Activated CD4-positive, alpha-beta memory T cell treated with anti-CD3 and anti-CD28 coated beads for 36 hours (primary cell): Measurements from ENCODE around the gene WNT4. TPM values are rescaled to one million over a fixed set of nuclear protein-coding genes. Genes with fewer than 3 reads are reported as not detected.

Experiments used
- CTCF ChIA-PET: fragments of 350-600 bp; sonication (Branson Sonifier 250); formaldehyde crosslinking; loops from one replicate; lab custom pipeline; 2021; ENCODE audit warnings: antibody characterized with exemption, inconsistent platforms; lab: Charles Lee
- POLR2A ChIA-PET: fragments of 350-600 bp; sonication (Branson Sonifier 250); formaldehyde crosslinking; loops from one replicate; lab custom pipeline; 2021; ENCODE audit warnings: antibody characterized with exemption; lab: Charles Lee
- DNase-seq: peaks from one replicate; pipeline ENCODE4 v3.0.0-alpha.2; 2020
- H3K27ac Mint-ChIP-seq: one replicate; pipeline ENCODE4 v1.8.0; 2021; ENCODE audit warnings: mixed read lengths
- H3K27me3 Mint-ChIP-seq: one replicate; pipeline ENCODE4 v1.8.0; 2021; ENCODE audit warnings: mixed read lengths
- H3K36me3 Mint-ChIP-seq: one replicate; pipeline ENCODE4 v1.8.0; 2021; ENCODE audit warnings: mixed read lengths
- H3K4me1 Mint-ChIP-seq: one replicate; pipeline ENCODE4 v1.8.0; 2021; ENCODE audit warnings: low read depth, mixed read lengths
- H3K4me3 Mint-ChIP-seq: one replicate; pipeline ENCODE4 v1.8.0; 2021; ENCODE audit warnings: mild to moderate bottlenecking, mixed read lengths
- H3K9me3 Mint-ChIP-seq: one replicate; pipeline ENCODE4 v1.8.0; 2021; ENCODE audit warnings: mixed read lengths
- intact Hi-C: fragments of 100-400 bp; cut with micrococcal nuclease; formaldehyde crosslinking; loops from one replicate; pipeline ENCODE4 v1.15.1; 2023
- total RNA-seq, 2 experiments: library from RNA; stranded (reverse); gene quantifications; one replicate each; pipeline ENCODE4 v1.2.3, GENCODE V29; 2021

Gene WNT4
- total RNA-seq, 2 experiments from 2014 or later = not detected

DNA sequence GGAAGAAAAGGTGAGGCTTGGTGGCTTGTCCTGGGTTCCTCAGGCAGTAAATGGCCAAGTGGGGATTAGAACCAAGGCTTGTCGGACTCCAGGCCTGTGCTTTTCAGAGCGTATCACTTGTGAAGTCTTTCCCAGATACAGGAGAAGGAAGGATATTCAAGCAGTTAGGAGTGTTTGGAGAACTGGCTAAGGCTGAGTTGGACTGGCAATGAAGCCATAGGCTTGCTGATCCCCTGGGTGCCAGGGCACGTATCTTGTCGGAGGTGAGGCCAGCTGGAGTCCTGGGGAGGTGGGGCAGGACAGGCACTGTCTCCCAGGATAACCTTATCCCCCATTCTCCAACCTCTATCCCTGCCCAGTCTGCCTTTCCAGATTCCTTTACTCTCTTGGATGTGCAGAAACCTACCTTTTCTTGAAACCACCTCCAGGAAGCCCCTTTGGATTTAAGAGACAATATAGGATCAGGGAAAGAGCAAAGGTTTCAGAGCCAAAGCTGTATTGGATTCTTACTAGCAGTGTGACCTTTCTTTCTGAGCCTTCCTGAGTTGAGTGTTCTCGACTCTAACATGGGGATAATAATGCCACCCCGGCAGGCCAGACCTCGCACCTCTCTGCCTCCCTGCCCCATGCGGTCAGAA, 18.2 kb downstream of the WNT4 start:
- CTCF ChIA-PET = interaction anchor here (1.4 kb wide), 1 partner anchor 291 kb away, joined by 3 read pairs; no protein-coding TSS in a partner anchor
- peaks cover under 1% of the 10 kb centered on the region for H3K36me3 Mint-ChIP-seq
- no peak overlapping the region for H3K27ac Mint-ChIP-seq
- POLR2A ChIA-PET = no interaction called here
- H3K4me1 Mint-ChIP-seq = no peaks in the 10 kb centered on the region
- no peak overlapping the region for H3K4me3 Mint-ChIP-seq
- no peaks in the 10 kb centered on the region for H3K27me3 Mint-ChIP-seq
- H3K9me3 Mint-ChIP-seq = no peaks in the 10 kb centered on the region
- intact Hi-C loops = no loop called here
- no peak for DNase-seq

- H3K27ac Mint-ChIP-seq = no peak overlapping the region
- ChIA-PET POLR2A (interaction anchor here (0.6 kb wide), 1 partner anchor 103 kb away, joined by 3 read pairs; no protein-coding TSS in a partner anchor), CTCF (interaction anchor here (1.0 to 1.4 kb wide), 2 partner anchors 9 to 292 kb away, joined by 3 read pairs; no protein-coding TSS in a partner anchor)
- H3K9me3 Mint-ChIP-seq = no peaks in the 10 kb centered on the region
- DNase-seq = no peak
- peaks cover 2% of the 10 kb centered on the region for H3K4me1 Mint-ChIP-seq
- H3K36me3 Mint-ChIP-seq = peaks cover 5% of the 10 kb centered on the region
- no peaks in the 10 kb centered on the region for H3K27me3 Mint-ChIP-seq
- no peak overlapping the region for H3K4me3 Mint-ChIP-seq
- intact Hi-C loops = no loop called here
These were observed 18.9 kb downstream of the WNT4 start for GRCh38 chr1:22123901-22124404.

- DNase-seq = no peak
- Mint-ChIP-seq H3K36me3 (peaks cover 5% of the 10 kb centered on the region), H3K4me1 (peaks cover 7% of the 10 kb centered on the region), H3K9me3 (no peaks in the 10 kb centered on the region), H3K27ac (no peak overlapping the region), H3K4me3 (no peak overlapping the region), H3K27me3 (no peaks in the 10 kb centered on the region)
- CTCF ChIA-PET = interaction anchor here (1.0 kb wide), 1 partner anchor 10 kb away, joined by 3 read pairs; no protein-coding TSS in a partner anchor
- intact Hi-C loops = no loop called here
- POLR2A ChIA-PET = no interaction called here
These were observed 19.9 kb downstream of the WNT4 start for GRCh38 chr1:22123071-22123390.

DNA sequence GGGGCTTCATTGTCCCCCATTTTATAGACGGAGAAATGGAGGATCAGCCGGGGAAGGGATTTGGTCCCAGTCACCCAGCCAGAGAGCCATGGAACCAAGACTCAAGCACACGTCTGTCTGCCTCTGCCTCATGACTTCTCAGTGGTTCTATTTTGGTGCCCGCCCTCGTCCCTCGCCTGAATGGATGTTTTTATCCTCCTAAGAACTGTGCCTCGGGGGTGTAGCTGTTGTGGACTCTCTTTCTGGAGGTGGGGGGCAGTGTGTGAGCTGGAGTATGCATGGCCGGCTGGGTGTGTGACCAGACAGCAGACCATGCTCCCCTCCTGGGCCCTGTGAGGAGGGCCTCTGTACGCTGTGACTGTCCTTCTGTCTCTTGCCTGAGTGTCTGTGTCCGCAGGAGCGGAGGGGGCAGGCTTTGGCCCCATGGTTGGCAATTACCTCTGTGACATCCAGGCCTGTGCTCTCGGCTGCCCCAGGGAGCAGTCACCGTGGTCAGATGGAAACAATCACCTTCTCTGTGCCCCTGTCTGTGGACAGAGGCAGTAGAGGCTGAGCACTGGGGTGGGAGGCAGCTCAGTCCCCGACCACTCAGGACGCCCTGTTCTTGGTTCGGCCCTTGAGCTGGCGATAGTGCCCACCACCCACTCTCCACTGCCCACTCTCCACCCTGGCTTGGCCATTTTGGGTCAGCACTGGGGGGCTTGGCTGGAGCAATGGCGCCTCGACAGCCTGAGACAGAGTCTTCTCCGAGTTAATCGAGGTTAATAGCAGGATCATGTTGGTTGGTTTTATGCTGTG, 20.4 kb downstream of the WNT4 start:
- no peak overlapping the region for H3K27ac Mint-ChIP-seq
- ChIA-PET POLR2A (no interaction called here), CTCF (interaction anchor here (1.0 to 1.2 kb wide), 3 partner anchors 9 to 17 kb away, joined by 3 to 4 read pairs (median 3); no protein-coding TSS in a partner anchor)
- H3K36me3 Mint-ChIP-seq = peaks cover 5% of the 10 kb centered on the region
- intact Hi-C loops = no loop called here
- H3K27me3 Mint-ChIP-seq = no peaks in the 10 kb centered on the region
- no peak for DNase-seq
- no peak overlapping the region for H3K4me3 Mint-ChIP-seq
- no peaks in the 10 kb centered on the region for H3K9me3 Mint-ChIP-seq
- H3K4me1 Mint-ChIP-seq = peaks cover 10% of the 10 kb centered on the region

DNA sequence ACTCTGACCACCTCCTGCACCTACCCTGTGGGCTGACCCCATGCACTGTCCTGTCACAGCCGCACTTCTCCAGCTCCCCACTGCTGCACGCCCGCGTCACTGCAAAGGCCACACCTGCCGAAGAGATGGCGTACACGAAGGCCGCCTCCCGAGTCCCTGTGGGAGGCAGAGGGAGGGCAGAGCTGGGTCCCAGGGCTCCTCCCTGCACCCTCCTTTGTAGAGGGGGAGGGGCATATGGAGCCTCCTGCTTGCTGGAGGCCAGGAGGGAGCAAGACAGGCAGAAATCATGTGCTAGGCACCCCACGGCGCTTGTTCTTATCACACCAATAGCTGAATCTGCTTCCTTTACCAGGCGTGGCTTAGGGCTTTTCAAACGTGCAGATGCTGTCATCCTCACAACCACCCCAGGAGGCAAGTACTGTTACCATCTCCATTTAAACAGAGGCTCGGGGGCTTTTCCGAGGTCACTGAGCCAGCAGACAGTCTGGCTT, 21.4 kb downstream of the WNT4 start:
- Mint-ChIP-seq H3K4me1 (peaks cover 13% of the 10 kb centered on the region), H3K27me3 (no peaks in the 10 kb centered on the region), H3K27ac (no peak overlapping the region), H3K4me3 (no peak overlapping the region), H3K9me3 (no peaks in the 10 kb centered on the region), H3K36me3 (peaks cover 5% of the 10 kb centered on the region)
- DNase-seq = no peak
- POLR2A ChIA-PET = no interaction called here
- CTCF ChIA-PET = interaction anchor here (1.0 to 1.2 kb wide), 2 partner anchors 10 to 16 kb away, joined by 3 to 4 read pairs; no protein-coding TSS in a partner anchor
- intact Hi-C loops = no loop called here

GRCh38 chr1:22120469-22120790, 22.5 kb downstream of the WNT4 start:
- intact Hi-C loops = no loop called here
- POLR2A ChIA-PET = no interaction called here
- CTCF ChIA-PET = no interaction called here
- no peak overlapping the region for H3K4me3 Mint-ChIP-seq
- H3K9me3 Mint-ChIP-seq = no peaks in the 10 kb centered on the region
- H3K4me1 Mint-ChIP-seq = peaks cover 13% of the 10 kb centered on the region
- no peak for DNase-seq
- H3K27ac Mint-ChIP-seq = no peak overlapping the region
- H3K27me3 Mint-ChIP-seq = no peaks in the 10 kb centered on the region
- H3K36me3 Mint-ChIP-seq = peaks cover 5% of the 10 kb centered on the region

- DNase-seq = no peak
- intact Hi-C loops = no loop called here
- peaks cover 5% of the 10 kb centered on the region for H3K36me3 Mint-ChIP-seq
- no peaks in the 10 kb centered on the region for H3K27me3 Mint-ChIP-seq
- ChIA-PET POLR2A (no interaction called here), CTCF (interaction anchor here (2.9 kb wide), 1 partner anchor 12 kb away, joined by 6 read pairs; no protein-coding TSS in a partner anchor)
- H3K4me1 Mint-ChIP-seq = peaks cover 13% of the 10 kb centered on the region
- no peaks in the 10 kb centered on the region for H3K9me3 Mint-ChIP-seq
- no peak overlapping the region for H3K4me3 Mint-ChIP-seq
- H3K27ac Mint-ChIP-seq = no peak overlapping the region
These were observed 23.1 kb downstream of the WNT4 start for GRCh38 chr1:22119626-22120468.

DNA sequence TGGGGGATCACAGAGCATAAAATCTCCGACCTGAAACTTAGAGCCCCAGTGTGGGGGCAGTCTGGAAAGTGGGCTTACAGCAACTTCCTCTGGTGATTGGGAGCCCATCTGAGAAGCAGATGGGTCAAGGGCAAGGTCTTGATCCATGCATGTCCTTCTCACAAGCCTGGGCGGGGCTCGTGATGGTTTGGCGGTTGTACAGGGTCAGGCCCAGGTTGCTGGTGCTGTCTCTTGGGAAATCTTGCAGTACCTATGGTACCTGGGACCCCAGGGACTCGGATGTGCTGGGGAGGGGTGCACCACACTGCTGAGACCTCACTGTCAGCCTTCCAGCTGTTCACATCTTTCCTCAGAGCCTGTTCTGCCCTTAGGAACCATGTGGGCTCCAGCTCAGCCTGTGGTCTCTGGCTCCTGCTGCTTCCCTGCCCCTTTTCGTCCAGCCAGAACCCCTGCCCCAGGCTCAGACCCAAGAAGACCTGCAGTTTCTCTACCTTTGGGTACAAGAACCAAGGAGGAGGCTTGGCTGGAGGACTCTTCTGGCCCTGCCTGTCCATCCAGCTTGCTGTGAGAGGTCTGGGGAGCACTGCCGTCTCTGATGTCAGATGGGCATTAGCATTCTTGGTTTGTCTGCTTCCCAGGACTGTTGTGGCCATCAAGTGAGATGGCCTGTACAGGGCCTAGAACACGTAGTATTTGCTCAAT, 24.5 kb downstream of the WNT4 start:
- Mint-ChIP-seq H3K27me3 (no peaks in the 10 kb centered on the region), H3K9me3 (no peaks in the 10 kb centered on the region), H3K4me1 (peaks cover 13% of the 10 kb centered on the region), H3K27ac (peak overlapping the region; percentile 7), H3K4me3 (no peak overlapping the region), H3K36me3 (peaks cover 5% of the 10 kb centered on the region)
- ChIA-PET CTCF (interaction anchor here (1.7 to 2.9 kb wide), 2 partner anchors 13 kb away, joined by 6 to 8 read pairs; no protein-coding TSS in a partner anchor), POLR2A (no interaction called here)
- intact Hi-C loops = no loop called here
- no peak for DNase-seq

GRCh38 chr1:22117851-22118250, 25.0 kb downstream of the WNT4 start:
- DNase-seq = no peak
- Mint-ChIP-seq H3K9me3 (no peaks in the 10 kb centered on the region), H3K4me1 (peaks cover 13% of the 10 kb centered on the region), H3K36me3 (peaks cover 9% of the 10 kb centered on the region), H3K27ac (no peak overlapping the region), H3K4me3 (no peak overlapping the region), H3K27me3 (no peaks in the 10 kb centered on the region)
- ChIA-PET CTCF (interaction anchor here (0.5 to 2.9 kb wide), 3 partner anchors 12 to 162 kb away, joined by 3 to 8 read pairs (median 6); no protein-coding TSS in a partner anchor), POLR2A (no interaction called here)
- intact Hi-C loops = no loop called here

- H3K9me3 Mint-ChIP-seq = no peaks in the 10 kb centered on the region
- H3K4me3 Mint-ChIP-seq = no peak overlapping the region
- no peak overlapping the region for H3K27ac Mint-ChIP-seq
- intact Hi-C loops = no loop called here
- H3K27me3 Mint-ChIP-seq = no peaks in the 10 kb centered on the region
- no peak for DNase-seq
- peaks cover 13% of the 10 kb centered on the region for H3K4me1 Mint-ChIP-seq
- peaks cover 9% of the 10 kb centered on the region for H3K36me3 Mint-ChIP-seq
- ChIA-PET CTCF (interaction anchor here (0.5 to 2.9 kb wide), 3 partner anchors 12 to 163 kb away, joined by 3 to 8 read pairs (median 6); no protein-coding TSS in a partner anchor), POLR2A (no interaction called here)
These were observed 25.7 kb downstream of the WNT4 start for GRCh38 chr1:22117238-22117637.

GRCh38 chr1:22115286-22115685, 27.6 kb downstream of the WNT4 start:
- intact Hi-C loops = no loop called here
- Mint-ChIP-seq H3K36me3 (peaks cover 12% of the 10 kb centered on the region), H3K27ac (peak overlapping the region; percentile 14), H3K27me3 (no peaks in the 10 kb centered on the region), H3K4me1 (peaks cover 13% of the 10 kb centered on the region), H3K4me3 (no peak overlapping the region), H3K9me3 (no peaks in the 10 kb centered on the region)
- CTCF ChIA-PET = interaction anchor here (0.8 to 1.6 kb wide), 2 partner anchors 10 to 308 kb away, joined by 3 to 6 read pairs; no protein-coding TSS in a partner anchor
- no peak for DNase-seq
- POLR2A ChIA-PET = no interaction called here
